Type B pancreatic cell (in vitro differentiated cells): ENCODE results near the gene SPINT2. TPM values are rescaled to one million over a fixed set of nuclear protein-coding genes. Genes with fewer than 3 reads are reported as not detected.
"Not testable (repeated sequence)": the region's sequence is repeated elsewhere in the genome, so short reads cannot be mapped to it uniquely, and the experiment has no call there.

Experiments used
- DNase-seq: peaks from one replicate; pipeline ENCODE4 v3.0.0; 2021; ENCODE audit warnings: mixed read lengths; ENCODE audit not compliant: unreplicated experiment; ENCODE audit errors: extremely low spot score
- H3K27ac Mint-ChIP-seq: 2 replicates; pipeline ENCODE4 v1.8.0; 2021; ENCODE audit warnings: mild to moderate bottlenecking, mixed read lengths
- H3K27me3 Mint-ChIP-seq: 2 replicates; pipeline ENCODE4 v1.8.0; 2021; ENCODE audit warnings: mixed read lengths
- H3K36me3 Mint-ChIP-seq: 2 replicates; pipeline ENCODE4 v1.8.0; 2021; ENCODE audit warnings: mixed read lengths
- H3K4me1 Mint-ChIP-seq: one replicate; pipeline ENCODE4 v1.8.0; 2021; ENCODE audit warnings: mixed read lengths; ENCODE audit not compliant: unreplicated experiment
- H3K4me3 Mint-ChIP-seq: 2 replicates; pipeline ENCODE4 v1.8.0; 2021; ENCODE audit warnings: mild to moderate bottlenecking, mixed read lengths
- H3K9me3 Mint-ChIP-seq: 2 replicates; pipeline ENCODE4 v1.8.0; 2021; ENCODE audit warnings: mixed read lengths
- CTCF ChIP-seq: fragments of 200-600 bp; sonication (generic); conservative IDR thresholded peaks from 2 replicates; pipeline ENCODE4 v1.5.0; 2021; ENCODE audit warnings: antibody characterized with exemption, mild to moderate bottlenecking
- total RNA-seq: library from RNA; stranded (reverse); gene quantifications from 2 replicates; pipeline ENCODE4 v1.2.1, GENCODE V29; 2021; ENCODE audit warnings: low replicate concordance

The SPINT2 gene
- total RNA-seq, 1 donor from 2014 or later, result 243 TPM

GRCh38 chr19:38221919-38222830, 42.2 kb upstream of the SPINT2 start:
- H3K4me1 Mint-ChIP-seq, result peaks cover 20% of the 10 kb centered on the region
- no peak overlapping the region for H3K27ac Mint-ChIP-seq
- peaks cover 26% of the 10 kb centered on the region for H3K27me3 Mint-ChIP-seq
- peaks cover 5% of the 10 kb centered on the region for H3K36me3 Mint-ChIP-seq
- H3K9me3 Mint-ChIP-seq, result no peaks in the 10 kb centered on the region
- TF ChIP-seq CTCF, result no peak
- H3K4me3 Mint-ChIP-seq, result no peak overlapping the region
- no peak for DNase-seq

- Mint-ChIP-seq H3K9me3 (no peaks in the 10 kb centered on the region), H3K4me3 (peak overlapping the region; percentile 70), H3K36me3 (peaks cover 5% of the 10 kb centered on the region), H3K27ac (peak overlapping the region; percentile 0), H3K27me3 (peaks cover 34% of the 10 kb centered on the region), H3K4me1 (peaks cover 20% of the 10 kb centered on the region)
- no peak for DNase-seq
- TF ChIP-seq CTCF, result no peak
These were observed 41.3 kb upstream of the SPINT2 start for GRCh38 chr19:38223119-38223523.

DNA sequence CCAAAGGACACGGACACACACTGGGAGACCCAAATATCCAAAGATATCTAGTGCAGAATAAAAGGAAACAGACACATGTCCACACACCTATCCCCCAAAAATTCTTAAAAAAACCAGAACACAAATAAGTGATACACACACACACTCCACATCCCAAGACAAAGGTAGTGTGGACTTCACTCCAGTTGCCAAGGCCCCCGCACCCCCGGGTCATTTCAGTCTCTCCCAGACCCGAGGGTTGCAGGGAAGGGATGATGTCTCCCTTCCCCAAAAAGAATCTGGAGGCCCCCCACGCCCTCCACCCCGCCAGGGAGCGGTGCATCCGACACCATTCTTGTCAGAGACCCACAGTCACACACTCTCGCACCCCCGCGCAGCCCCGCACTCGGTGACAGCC, 40.8 kb upstream of the SPINT2 start:
- Mint-ChIP-seq H3K27ac (peak overlapping the region; percentile 0), H3K36me3 (peaks cover 5% of the 10 kb centered on the region), H3K27me3 (peaks cover 34% of the 10 kb centered on the region), H3K9me3 (no peaks in the 10 kb centered on the region), H3K4me1 (peaks cover 20% of the 10 kb centered on the region), H3K4me3 (peak overlapping the region; percentile 70)
- no peak for TF ChIP-seq CTCF
- DNase-seq, result no peak

GRCh38 chr19:38224014-38224862, 40.1 kb upstream of the SPINT2 start, which contains the start of gene DPF1:
Gene DPF1 (minus strand): TSS chr19:38224222. CDS start chr19:38224142, 80 bp downstream.
- H3K27ac Mint-ChIP-seq, result peak within 1 kb of the TSS; percentile 70
- H3K4me1 Mint-ChIP-seq, result peaks cover 20% of the 10 kb centered on the region
- H3K4me3 Mint-ChIP-seq, result peak within 1 kb of the TSS; percentile 92
- peak; percentile 50 for TF ChIP-seq CTCF
- peak; percentile 86 for DNase-seq
- peaks cover 5% of the 10 kb centered on the region for H3K36me3 Mint-ChIP-seq
- peaks cover 34% of the 10 kb centered on the region for H3K27me3 Mint-ChIP-seq
- no peaks in the 10 kb centered on the region for H3K9me3 Mint-ChIP-seq

- H3K4me1 Mint-ChIP-seq, result peaks cover 20% of the 10 kb centered on the region
- H3K27ac Mint-ChIP-seq, result peak overlapping the region; percentile 70
- DNase-seq, result not testable (repeated sequence)
These were observed 39.5 kb upstream of the SPINT2 start for GRCh38 chr19:38224863-38225218.

More at GRCh38 chr19:38224863-38225218, 39.5 kb upstream of the SPINT2 start:
- H3K36me3 Mint-ChIP-seq, H3K9me3 Mint-ChIP-seq: not testable (repeated sequence)
- peaks cover 36% of the 10 kb centered on the region for H3K27me3 Mint-ChIP-seq
- H3K4me3 Mint-ChIP-seq, result peak overlapping the region; percentile 92
